HAP-1 (cell line): Measurements from ENCODE around the gene ARHGAP15.

Experiments
- DNase-seq, 2 experiments: peaks; one replicate each; pipeline ENCODE4 v3.0.0-alpha.2; 2016 to 2020; ENCODE audit warnings: low spot score in 2 of 2
- H3K27me3 ChIP-seq: fragments of 250-450 bp; sonication (Bioruptor Pico); 2 replicates; pipeline ENCODE4 v1.5.1; 2020; ENCODE audit warnings: low read depth, mild to moderate bottlenecking, moderate library complexity
- H3K36me3 ChIP-seq: fragments of 250-450 bp; sonication (Bioruptor Pico); replicated peaks from 2 replicates; pipeline ENCODE4 v1.5.1; 2020; ENCODE audit warnings: mild to moderate bottlenecking
- H3K4me1 ChIP-seq: fragments of 250-450 bp; sonication (Bioruptor Pico); 2 replicates; pipeline ENCODE4 v1.5.1; 2020; ENCODE audit warnings: mild to moderate bottlenecking
- H3K4me3 ChIP-seq: fragments of 250-450 bp; sonication (Bioruptor Pico); 2 replicates; pipeline ENCODE4 v1.5.1; 2020; ENCODE audit warnings: mild to moderate bottlenecking, moderate library complexity
- H3K9me3 ChIP-seq: fragments of 250-450 bp; sonication (Bioruptor Pico); 2 replicates; pipeline ENCODE4 v1.5.1; 2020; ENCODE audit warnings: mild to moderate bottlenecking, moderate library complexity
- in situ Hi-C: fragments of 300-500 bp; cut with MboI; formaldehyde crosslinking; loops from 3 replicates; pipeline ENCODE4 v1.14.3; 2020; ENCODE audit warnings: low sequenced_read_pairs, inconsistent platforms, mixed read lengths

The ARHGAP15 gene

GRCh38 chr2:143758629-143759330 is 629.6 kb downstream of the ARHGAP15 start:
- peaks cover 57% of the 10 kb centered on the region for H3K4me1 ChIP-seq
- in situ Hi-C loops, result no loop called here
- no peak overlapping the region for H3K4me3 ChIP-seq
- H3K9me3 ChIP-seq, result no peaks in the 10 kb centered on the region
- DNase-seq, result no peak
- no peaks in the 10 kb centered on the region for H3K27me3 ChIP-seq
- H3K36me3 ChIP-seq, result no peaks in the 10 kb centered on the region

- in situ Hi-C loops, result no loop called here
- Histone ChIP-seq H3K4me1 (peaks cover 57% of the 10 kb centered on the region), H3K4me3 (no peak overlapping the region), H3K27me3 (no peaks in the 10 kb centered on the region), H3K9me3 (no peaks in the 10 kb centered on the region), H3K36me3 (no peaks in the 10 kb centered on the region)
- peak; percentile 66 to 79 for DNase-seq
Observed at GRCh38 chr2:143759455-143759854, 630.2 kb downstream of the ARHGAP15 start.

- Histone ChIP-seq H3K36me3 (no peaks in the 10 kb centered on the region), H3K4me3 (no peak overlapping the region), H3K4me1 (peaks cover 45% of the 10 kb centered on the region), H3K9me3 (no peaks in the 10 kb centered on the region), H3K27me3 (no peaks in the 10 kb centered on the region)
- peak; percentile 55 to 87 for DNase-seq
- in situ Hi-C loops, result no loop called here
Observed at GRCh38 chr2:143762176-143762928, 633.1 kb downstream of the ARHGAP15 start.

GRCh38 chr2:143764261-143764660 is 635.0 kb downstream of the ARHGAP15 start:
- H3K27me3 ChIP-seq, result no peaks in the 10 kb centered on the region
- in situ Hi-C loops, result no loop called here
- DNase-seq, result no peak
- no peak overlapping the region for H3K4me3 ChIP-seq
- H3K9me3 ChIP-seq, result no peaks in the 10 kb centered on the region
- H3K4me1 ChIP-seq, result peaks cover 31% of the 10 kb centered on the region
- no peaks in the 10 kb centered on the region for H3K36me3 ChIP-seq

- Histone ChIP-seq H3K27me3 (no peaks in the 10 kb centered on the region), H3K9me3 (no peaks in the 10 kb centered on the region), H3K4me3 (no peak overlapping the region), H3K4me1 (peaks cover 26% of the 10 kb centered on the region), H3K36me3 (no peaks in the 10 kb centered on the region)
- in situ Hi-C loops, result no loop called here
- DNase-seq, result no peak
Observed at GRCh38 chr2:143764706-143765105, 635.5 kb downstream of the ARHGAP15 start.

GRCh38 chr2:143768991-143769390 is 639.8 kb downstream of the ARHGAP15 start:
- no peak overlapping the region for H3K4me3 ChIP-seq
- in situ Hi-C loops, result no loop called here
- no peaks in the 10 kb centered on the region for H3K36me3 ChIP-seq
- no peak for DNase-seq
- no peaks in the 10 kb centered on the region for H3K27me3 ChIP-seq
- H3K9me3 ChIP-seq, result no peaks in the 10 kb centered on the region
- H3K4me1 ChIP-seq, result no peaks in the 10 kb centered on the region

- Histone ChIP-seq H3K27me3 (no peaks in the 10 kb centered on the region), H3K36me3 (no peaks in the 10 kb centered on the region), H3K9me3 (no peaks in the 10 kb centered on the region), H3K4me1 (no peaks in the 10 kb centered on the region), H3K4me3 (no peak overlapping the region)
- in situ Hi-C loops, result no loop called here
- DNase-seq, result no peak
Observed at GRCh38 chr2:143771939-143772338, 642.7 kb downstream of the ARHGAP15 start.

GRCh38 chr2:143776526-143777297 is 647.5 kb downstream of the ARHGAP15 start:
- in situ Hi-C loops, result no loop called here
- no peaks in the 10 kb centered on the region for H3K27me3 ChIP-seq
- no peak for DNase-seq
- H3K4me3 ChIP-seq, result no peak overlapping the region
- H3K9me3 ChIP-seq, result no peaks in the 10 kb centered on the region
- H3K4me1 ChIP-seq, result no peaks in the 10 kb centered on the region
- no peaks in the 10 kb centered on the region for H3K36me3 ChIP-seq

GRCh38 chr2:143779021-143779420 is 649.8 kb downstream of the ARHGAP15 start:
- H3K36me3 ChIP-seq, result no peaks in the 10 kb centered on the region
- no peaks in the 10 kb centered on the region for H3K27me3 ChIP-seq
- in situ Hi-C loops, result no loop called here
- no peaks in the 10 kb centered on the region for H3K4me1 ChIP-seq
- no peak overlapping the region for H3K4me3 ChIP-seq
- H3K9me3 ChIP-seq, result no peaks in the 10 kb centered on the region
- DNase-seq, result peak; percentile 29 to 30

- Histone ChIP-seq H3K36me3 (no peaks in the 10 kb centered on the region), H3K4me3 (no peak overlapping the region), H3K9me3 (no peaks in the 10 kb centered on the region), H3K27me3 (no peaks in the 10 kb centered on the region), H3K4me1 (no peaks in the 10 kb centered on the region)
- in situ Hi-C loops, result no loop called here
- DNase-seq, result no peak
Observed at GRCh38 chr2:143786026-143786765, 657.0 kb downstream of the ARHGAP15 start.

- no peak for DNase-seq
- no peaks in the 10 kb centered on the region for H3K36me3 ChIP-seq
- H3K4me1 ChIP-seq, result no peaks in the 10 kb centered on the region
- no peak overlapping the region for H3K4me3 ChIP-seq
- no peaks in the 10 kb centered on the region for H3K27me3 ChIP-seq
- no peaks in the 10 kb centered on the region for H3K9me3 ChIP-seq
- in situ Hi-C loops, result no loop called here
Observed at GRCh38 chr2:143787674-143788073, 658.5 kb downstream of the ARHGAP15 start.

GRCh38 chr2:143792602-143793001 is 663.4 kb downstream of the ARHGAP15 start:
- no peaks in the 10 kb centered on the region for H3K9me3 ChIP-seq
- no peaks in the 10 kb centered on the region for H3K27me3 ChIP-seq
- H3K4me3 ChIP-seq, result no peak overlapping the region
- in situ Hi-C loops, result no loop called here
- DNase-seq, result no peak
- H3K4me1 ChIP-seq, result 0 out of 2 replicates have a peak, but pooled peaks cover 4% of the 10 kb centered on the region
- no peaks in the 10 kb centered on the region for H3K36me3 ChIP-seq

GRCh38 chr2:143793381-143793780 is 664.2 kb downstream of the ARHGAP15 start:
- Histone ChIP-seq H3K27me3 (no peaks in the 10 kb centered on the region), H3K36me3 (no peaks in the 10 kb centered on the region), H3K4me1 (0 out of 2 replicates have a peak, but pooled peaks cover 4% of the 10 kb centered on the region), H3K9me3 (no peaks in the 10 kb centered on the region), H3K4me3 (no peak overlapping the region)
- in situ Hi-C loops, result no loop called here
- DNase-seq, result no peak
